GM10266 (cell line): ENCODE data around the gene ITGB1BP2.
"Not testable (repeated sequence)": the region's sequence is repeated elsewhere in the genome, so short reads cannot be mapped to it uniquely, and the experiment has no call there.

Experiments used
- DNase-seq: peaks from one replicate; pipeline ENCODE4 v3.0.0; 2012; ENCODE audit errors: extremely low spot score
- CTCF ChIP-seq: IDR thresholded peaks from 2 replicates; pipeline ENCODE4 v1.5.1; 2012; ENCODE audit warnings: mild to moderate bottlenecking, low read depth; ENCODE audit not compliant: control insufficient read depth, insufficient read depth; ENCODE audit errors: missing control alignments

The ITGB1BP2 gene

GRCh38 chrX:71301195-71301924, at the start of gene ITGB1BP2:
Gene ITGB1BP2 (plus strand): TSS chrX:71301750. CDS start chrX:71301807, 57 bp downstream.
- no peak for DNase-seq
- TF ChIP-seq CTCF, result no peak

- no peak for TF ChIP-seq CTCF
- no peak for DNase-seq
Measured at GRCh38 chrX:71252221-71252620, 49.3 kb upstream of the ITGB1BP2 start.

DNA sequence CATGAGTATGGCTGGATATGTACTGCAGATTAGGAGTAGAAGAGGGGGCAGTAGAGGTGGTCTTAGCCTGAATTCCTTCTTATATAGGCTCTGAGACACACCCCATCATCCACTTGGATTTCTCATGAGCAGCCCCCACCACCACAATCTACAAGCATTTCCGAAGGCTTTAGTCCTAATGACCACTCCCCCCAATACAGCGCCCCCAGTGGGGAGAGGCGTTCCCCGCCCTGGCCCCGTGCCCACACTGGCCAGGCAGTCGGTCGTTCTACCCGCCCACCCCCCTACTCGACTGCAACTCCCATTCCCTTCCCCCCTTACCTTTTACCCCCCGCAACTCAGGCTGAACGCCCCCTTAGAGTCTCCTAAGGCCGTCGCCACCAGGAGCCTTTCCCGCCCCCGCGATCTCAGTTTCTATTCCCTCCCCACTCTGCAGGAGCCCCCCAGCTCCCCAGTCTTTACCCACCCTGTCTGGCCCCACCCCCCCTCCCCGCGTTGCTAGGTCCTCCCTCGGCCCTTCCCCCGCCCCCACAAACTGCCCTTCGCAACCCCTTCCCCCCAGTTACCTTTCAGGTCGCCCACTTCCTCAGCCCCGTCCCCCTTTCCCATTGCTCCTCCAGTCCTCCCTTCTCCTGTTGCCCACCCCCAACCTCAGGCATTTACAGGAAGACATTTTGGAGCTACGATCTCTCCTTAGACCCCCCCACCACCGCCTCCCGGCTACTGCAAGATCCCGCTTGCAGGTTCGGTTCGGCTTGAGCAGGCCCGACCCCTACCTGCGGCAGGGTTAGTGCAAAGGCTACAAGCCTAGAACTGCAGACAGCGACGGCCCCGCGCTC, 48.1 kb upstream of the ITGB1BP2 start:
- peak; percentile 44 for TF ChIP-seq CTCF
- DNase-seq, result peak; percentile 32

- TF ChIP-seq CTCF, result no peak
- peak; percentile 84 for DNase-seq
Measured at GRCh38 chrX:71254092-71254963, 47.2 kb upstream of the ITGB1BP2 start, which contains the start of gene ZMYM3. Gene ZMYM3 (minus strand): TSS chrX:71254140. CDS start chrX:71253255, 885 bp downstream.

DNA sequence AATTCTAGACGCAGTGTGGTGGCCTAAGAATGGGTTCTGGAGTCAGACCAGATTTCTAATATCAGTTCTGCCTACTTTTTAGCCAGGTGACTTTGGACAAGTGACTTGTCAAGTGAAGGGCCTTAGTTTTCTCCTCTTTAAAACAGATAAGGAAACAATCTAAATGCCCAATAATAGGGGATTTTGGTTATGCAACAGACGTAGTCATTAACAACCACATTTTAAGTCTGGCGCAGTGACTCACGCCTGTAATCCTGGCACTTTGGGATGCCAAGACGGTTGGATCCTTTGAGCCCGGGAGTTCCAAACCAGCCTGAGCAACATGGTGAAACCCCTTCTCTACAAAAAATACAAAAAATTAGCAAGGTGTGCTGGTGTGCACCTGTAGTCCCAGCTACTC, 45.5 kb upstream of the ITGB1BP2 start:
- no peak for DNase-seq
- TF ChIP-seq CTCF, result no peak

- no peak for TF ChIP-seq CTCF
- no peak for DNase-seq
Measured at GRCh38 chrX:71256856-71257255, 44.7 kb upstream of the ITGB1BP2 start.

DNA sequence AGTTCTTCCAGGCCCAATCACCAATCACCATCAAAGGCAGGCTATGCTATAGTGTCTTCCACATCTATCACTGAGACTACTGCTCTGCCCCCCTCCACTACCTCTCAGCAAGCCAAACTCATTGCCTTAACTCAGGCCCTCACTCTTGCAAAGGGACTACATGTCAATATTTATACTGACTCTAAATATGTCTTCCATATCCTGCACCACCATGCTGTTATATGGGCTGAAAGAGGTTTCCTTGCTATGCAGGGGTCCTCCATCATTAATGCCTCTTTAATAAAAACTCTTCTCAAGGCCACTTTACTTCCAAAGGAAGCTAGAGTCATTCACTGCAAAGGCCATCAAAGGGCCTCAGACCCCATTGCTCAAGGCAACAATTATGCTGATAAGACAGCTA, 32.9 kb upstream of the ITGB1BP2 start:
- DNase-seq, result not testable (repeated sequence)
